B cell (primary cell): ENCODE data around the gene CARMIL1. TPM values are rescaled to one million over a fixed set of nuclear protein-coding genes. Genes with fewer than 3 reads are reported as not detected.

Source experiments
- ATAC-seq: fragments of 200-7000 bp; cut with Tn5 transposase; one replicate; pipeline ENCODE4 v1.10.0; 2021; ENCODE audit warnings: low read depth, mild to moderate bottlenecking, moderate number of reproducible peaks, moderate library complexity
- CTCF ChIA-PET: fragments of 350-600 bp; sonication (Branson Sonifier 250); formaldehyde crosslinking; loops from one replicate; lab custom pipeline; 2021; ENCODE audit warnings: antibody characterized with exemption, inconsistent platforms; lab: Charles Lee
- POLR2A ChIA-PET: fragments of 350-600 bp; sonication (Branson Sonifier 250); formaldehyde crosslinking; loops from one replicate; lab custom pipeline; 2021; ENCODE audit warnings: antibody characterized with exemption; lab: Charles Lee
- DNase-seq: peaks from one replicate; pipeline ENCODE4 v3.0.0; 2013
- H2AFZ ChIP-seq: 2 replicates; pipeline ENCODE4 v1.6.1; 2012; ENCODE audit warnings: mild to moderate bottlenecking, low read depth, low read length; ENCODE audit not compliant: insufficient read depth, poor library complexity, severe bottlenecking
- H3K27ac ChIP-seq, 2 donors: 1 replicate in 1 of 2; 2 replicates in 1 of 2; pipeline ENCODE4 v1.5.1; 2012 to 2013; ENCODE audit warnings: low read length in 2 of 2, mild to moderate bottlenecking in 2 of 2, moderate library complexity in 1 of 2
- H3K27me3 ChIP-seq, 4 experiments: fragments of 200-600 bp in 1 of 4; sonication (generic) in 1 of 4; replicated peaks in 1 of 4; 1 replicate in 2 of 4; 2 replicates in 2 of 4; pipeline versions ENCODE4 v1.6.1 to v1.7.0; 2013 to 2016; ENCODE audit warnings: low read length in 3 of 4, mild to moderate bottlenecking in 2 of 4, mixed read lengths in 1 of 4, moderate library complexity in 1 of 4; ENCODE audit not compliant: insufficient read depth in 4 of 4, control insufficient read depth in 3 of 4; ENCODE audit errors: control extremely low read depth in 1 of 4
- H3K36me3 ChIP-seq, 2 experiments: replicated peaks in 1 of 2; 1 replicate in 1 of 2; 2 replicates in 1 of 2; pipeline versions ENCODE4 v1.6.1 to v1.7.1; 2013; ENCODE audit warnings: low read length in 1 of 2; ENCODE audit not compliant: insufficient read depth in 2 of 2, control insufficient read depth in 1 of 2; ENCODE audit errors: control extremely low read depth in 1 of 2, extremely low read depth in 1 of 2
- H3K4me1 ChIP-seq, 2 donors: fragments of 200-600 bp in 1 of 2; sonication (generic) in 1 of 2; 1 replicate in 1 of 2; 2 replicates in 1 of 2; pipeline versions ENCODE4 v1.5.1 to v1.6.1; 2013 to 2017; ENCODE audit warnings: low read length in 2 of 2; ENCODE audit not compliant: control insufficient read depth in 2 of 2, insufficient read depth in 2 of 2
- H3K4me2 ChIP-seq: replicated peaks from 2 replicates; pipeline ENCODE3; 2012; ENCODE audit warnings: mild to moderate bottlenecking, low read depth, low read length; ENCODE audit not compliant: poor library complexity, severe bottlenecking
- H3K4me3 ChIP-seq, 5 experiments: fragments of 200-600 bp in 1 of 5; sonication (generic) in 1 of 5; 1 replicate in 3 of 5; 2 replicates in 2 of 5; pipeline versions ENCODE4 v1.5.1 to v1.7.0; 2011 to 2016; ENCODE audit warnings: low read length in 4 of 5, mild to moderate bottlenecking in 4 of 5, low read depth in 2 of 5, control low read depth in 1 of 5, moderate library complexity in 1 of 5; ENCODE audit not compliant: insufficient read depth in 1 of 5; ENCODE audit errors: control extremely low read depth in 1 of 5, extremely low read depth in 1 of 5
- H3K79me2 ChIP-seq: fragments of 200-600 bp; sonication (generic); one replicate; pipeline ENCODE4 v1.6.0; 2016; ENCODE audit warnings: low read length; ENCODE audit not compliant: control insufficient read depth, insufficient read depth
- H3K9ac ChIP-seq: fragments of 200-600 bp; sonication (generic); 2 replicates; pipeline ENCODE4 v1.6.1; 2017; ENCODE audit warnings: mild to moderate bottlenecking, low read length, moderate library complexity
- H3K9me3 ChIP-seq, 3 donors: one replicate each; pipeline versions ENCODE4 v1.6.1 to v1.7.1; 2013; ENCODE audit warnings: low read length in 2 of 3; ENCODE audit not compliant: control insufficient read depth in 2 of 3, insufficient read depth in 1 of 3; ENCODE audit errors: control extremely low read depth in 1 of 3
- H4K20me1 ChIP-seq: 2 replicates; pipeline ENCODE4 v1.6.0; 2012; ENCODE audit warnings: mild to moderate bottlenecking, low read length; ENCODE audit not compliant: insufficient read depth, control insufficient read depth, poor library complexity, severe bottlenecking
- H3K27ac Mint-ChIP-seq: one replicate; pipeline ENCODE4 v1.8.0; 2021; ENCODE audit warnings: mixed read lengths
- H3K27me3 Mint-ChIP-seq: one replicate; pipeline ENCODE4 v1.8.0; 2021; ENCODE audit warnings: mixed read lengths
- H3K4me1 Mint-ChIP-seq: one replicate; pipeline ENCODE4 v1.8.0; 2021; ENCODE audit warnings: mixed read lengths
- H3K4me3 Mint-ChIP-seq: one replicate; pipeline ENCODE4 v1.8.0; 2021; ENCODE audit warnings: mixed read lengths
- H3K9me3 Mint-ChIP-seq: one replicate; pipeline ENCODE4 v1.8.0; 2022; ENCODE audit warnings: mixed read lengths; ENCODE audit not compliant: insufficient read depth
- EZH2 ChIP-seq: IDR thresholded peaks from 2 replicates; pipeline ENCODE4 v1.6.1; 2012; ENCODE audit warnings: borderline replicate concordance, low read depth, mild to moderate bottlenecking, moderate library complexity, low read length; ENCODE audit not compliant: insufficient read depth, poor library complexity, severe bottlenecking
- WGBS: methylation state at CpG from one replicate; pipeline ENCODE4 v1.1.5; 2013; ENCODE audit warnings: missing lambda C conversion rate; ENCODE audit not compliant: insufficient coverage; 5-methylcytosine and 5-hydroxymethylcytosine counted together
- intact Hi-C: fragments of 100-400 bp; cut with micrococcal nuclease; formaldehyde crosslinking; loops from one replicate; pipeline ENCODE4 v1.10.0; 2022
- polyA plus RNA-seq: library from polyadenylated mRNA; depleted of rRNA; stranded (reverse); fragments of >200 nt; gene quantifications from 2 replicates; pipeline ENCODE4 v1.2.3, GENCODE V29; 2012
- total RNA-seq, 2 donors: library from RNA; stranded (reverse); fragments of 120-200 nt in 1 of 2; gene quantifications; 1 replicate in 1 of 2; 2 replicates in 1 of 2; pipeline versions ENCODE4 v1.2.3 to v1.2.4, GENCODE V29; 2013 to 2022
- TF ChIP-seq, protein P1 (sequence below): fragments of 200-600 bp; IDR thresholded peaks from one replicate; pipeline ENCODE4 v1.8.0; 2022; ENCODE audit warnings: antibody characterized with exemption, mild to moderate bottlenecking

CARMIL1 gene
- total and polyA plus RNA-seq, 2 donors (not counting 1 experiment from before 2014, with no cell fraction given), result 7.5 to 11.0 TPM

DNA sequence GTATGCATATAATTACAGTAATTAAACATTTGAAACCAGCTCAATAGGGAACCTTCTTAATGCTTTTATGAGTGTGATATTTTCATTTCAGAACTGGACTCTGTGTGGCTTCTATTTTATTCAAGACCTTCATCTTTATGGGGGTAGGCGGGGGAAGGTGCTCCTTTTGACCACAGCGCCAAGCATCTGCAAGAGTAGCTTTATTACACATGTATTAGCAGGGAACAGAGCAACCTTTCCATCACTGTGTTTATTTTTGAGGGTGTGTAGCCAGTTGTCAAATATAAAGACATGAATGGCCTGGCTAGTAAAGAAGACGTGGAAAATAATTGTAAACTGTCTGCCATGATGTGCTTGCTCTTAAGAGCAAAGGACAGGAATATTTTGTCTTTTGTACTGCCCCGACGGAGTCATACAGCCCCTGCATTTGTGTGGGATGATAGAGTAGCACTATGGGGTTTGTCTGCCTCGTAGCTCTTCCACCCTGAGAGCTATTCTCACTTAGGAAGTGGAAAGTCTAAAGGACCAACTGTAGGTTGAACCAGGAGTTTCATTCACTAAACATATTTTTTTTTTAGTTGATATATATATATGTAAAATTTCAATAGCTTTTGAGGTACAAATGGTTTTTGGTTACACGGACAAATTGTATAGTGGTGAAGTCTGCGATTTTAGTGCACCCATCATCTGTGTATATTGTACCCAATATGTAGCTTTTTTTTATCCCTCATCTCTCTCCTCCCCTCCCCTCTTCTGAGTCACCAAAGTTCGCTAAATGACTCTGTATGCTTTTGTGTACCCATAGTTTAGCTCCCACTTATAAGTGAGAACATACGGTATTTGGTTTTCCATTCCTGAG lies 91.2 kb downstream of the CARMIL1 start:
- intact Hi-C loops, result no loop called here
- H3K36me3 ChIP-seq, result no peaks in the 10 kb centered on the region
- POLR2A ChIA-PET, result no interaction called here
- H2AFZ ChIP-seq, result no peak overlapping the region
- H3K27ac Mint-ChIP-seq, result no peak overlapping the region
- H3K4me3 ChIP-seq, result no peak overlapping the region
- H3K4me2 ChIP-seq, result no peak overlapping the region
- H3K9ac ChIP-seq, result no peak overlapping the region
- no peak overlapping the region for H3K27ac ChIP-seq
- no peaks in the 10 kb centered on the region for H4K20me1 ChIP-seq
- peaks cover 5% of the 10 kb centered on the region for H3K9me3 Mint-ChIP-seq
- no peak for ATAC-seq
- CTCF ChIA-PET, result interaction anchor here (0.7 to 4.9 kb wide), 7 partner anchors 9 to 120 kb away, joined by 3 to 23 read pairs (median 3); partner anchors contain the start of gene CARMIL1
- DNase-seq, result no peak
- 92% methylated on average over 3 of the region's 10 CpGs for WGBS
- no peaks in the 10 kb centered on the region for H3K27me3 Mint-ChIP-seq
- H3K9me3 ChIP-seq, result peaks cover 0 to 5% (median 0%) of the 10 kb centered on the region in 3 donors
- H3K27me3 ChIP-seq, result no peaks in the 10 kb centered on the region
- peak overlapping the region; percentile 24 for H3K4me3 Mint-ChIP-seq
- peaks cover 13% of the 10 kb centered on the region for H3K79me2 ChIP-seq
- peaks cover 19 to 30% of the 10 kb centered on the region in 2 donors for H3K4me1 ChIP-seq
- TF ChIP-seq, protein P1, sequence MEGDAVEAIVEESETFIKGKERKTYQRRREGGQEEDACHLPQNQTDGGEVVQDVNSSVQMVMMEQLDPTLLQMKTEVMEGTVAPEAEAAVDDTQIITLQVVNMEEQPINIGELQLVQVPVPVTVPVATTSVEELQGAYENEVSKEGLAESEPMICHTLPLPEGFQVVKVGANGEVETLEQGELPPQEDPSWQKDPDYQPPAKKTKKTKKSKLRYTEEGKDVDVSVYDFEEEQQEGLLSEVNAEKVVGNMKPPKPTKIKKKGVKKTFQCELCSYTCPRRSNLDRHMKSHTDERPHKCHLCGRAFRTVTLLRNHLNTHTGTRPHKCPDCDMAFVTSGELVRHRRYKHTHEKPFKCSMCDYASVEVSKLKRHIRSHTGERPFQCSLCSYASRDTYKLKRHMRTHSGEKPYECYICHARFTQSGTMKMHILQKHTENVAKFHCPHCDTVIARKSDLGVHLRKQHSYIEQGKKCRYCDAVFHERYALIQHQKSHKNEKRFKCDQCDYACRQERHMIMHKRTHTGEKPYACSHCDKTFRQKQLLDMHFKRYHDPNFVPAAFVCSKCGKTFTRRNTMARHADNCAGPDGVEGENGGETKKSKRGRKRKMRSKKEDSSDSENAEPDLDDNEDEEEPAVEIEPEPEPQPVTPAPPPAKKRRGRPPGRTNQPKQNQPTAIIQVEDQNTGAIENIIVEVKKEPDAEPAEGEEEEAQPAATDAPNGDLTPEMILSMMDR, result no peak
- TF ChIP-seq EZH2, result no peak
- peaks cover 57% of the 10 kb centered on the region for H3K4me1 Mint-ChIP-seq

DNA sequence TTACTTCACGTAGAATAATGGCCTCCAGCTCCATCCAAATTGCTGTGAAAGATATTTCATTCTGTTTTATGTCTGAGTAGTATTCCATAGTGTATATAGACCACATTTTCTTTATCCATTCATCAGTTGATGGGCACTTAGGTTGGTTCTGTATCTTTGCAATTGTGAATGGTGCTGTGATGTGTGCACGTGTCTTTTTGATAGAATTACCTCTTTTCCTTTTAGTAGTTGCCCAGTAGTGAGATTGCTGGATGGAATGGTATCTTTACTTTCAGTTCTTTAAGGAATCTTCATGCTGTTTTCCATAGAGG lies 91.8 kb downstream of the CARMIL1 start:
- no peak overlapping the region for H3K4me2 ChIP-seq
- CTCF ChIA-PET, result interaction anchor here (0.7 to 4.9 kb wide), 4 partner anchors 29 to 119 kb away, joined by 3 to 23 read pairs (median 7); partner anchors contain the start of gene CARMIL1
- H4K20me1 ChIP-seq, result no peaks in the 10 kb centered on the region
- no peak overlapping the region for H3K27ac ChIP-seq
- Mint-ChIP-seq H3K4me3 (no peak overlapping the region), H3K27me3 (no peaks in the 10 kb centered on the region), H3K27ac (no peak overlapping the region), H3K9me3 (peaks cover 10% of the 10 kb centered on the region), H3K4me1 (peaks cover 55% of the 10 kb centered on the region)
- no peaks in the 10 kb centered on the region for H3K27me3 ChIP-seq
- POLR2A ChIA-PET, result no interaction called here
- H3K4me3 ChIP-seq, result no peak overlapping the region
- H3K79me2 ChIP-seq, result peaks cover 13% of the 10 kb centered on the region
- no peak for DNase-seq
- peaks cover 19 to 30% of the 10 kb centered on the region in 2 donors for H3K4me1 ChIP-seq
- no CpG with 5 or more reads among the region's 2 CpGs for WGBS
- H3K9ac ChIP-seq, result no peak overlapping the region
- no peak for ATAC-seq
- no peaks in the 10 kb centered on the region for H3K36me3 ChIP-seq
- TF ChIP-seq EZH2, result no peak
- TF ChIP-seq, protein P1, result no peak
- intact Hi-C loops, result no loop called here
- no peak overlapping the region for H2AFZ ChIP-seq
- peaks cover 0 to 5% (median 0%) of the 10 kb centered on the region in 3 donors for H3K9me3 ChIP-seq
